GM19239 (cell line): ENCODE data around the gene PATJ.
"Not testable (repeated sequence)": the region's sequence is repeated elsewhere in the genome, so short reads cannot be mapped to it uniquely, and the experiment has no call there.

Source experiments
- DNase-seq: peaks from one replicate; pipeline ENCODE4 v3.0.0; 2011; ENCODE audit warnings: low spot score; ENCODE audit not compliant: insufficient read length
- FAIRE-seq: peaks from 2 replicates; lab custom pipeline; 2011; peaks lifted over from hg19 to GRCh38; lab: Jason Lieb, UNC

Gene PATJ

GRCh38 chr1:61818992-61819391, 76.7 kb downstream of the PATJ start:
- no peak for DNase-seq
- no peak for FAIRE-seq

- no peak for FAIRE-seq
- DNase-seq, result no peak
Observed at GRCh38 chr1:61819421-61819820, 77.1 kb downstream of the PATJ start.

- DNase-seq (no peak), FAIRE-seq (no peak)
Observed at GRCh38 chr1:61825393-61825792, 83.1 kb downstream of the PATJ start.

GRCh38 chr1:61828805-61829204, 86.5 kb downstream of the PATJ start:
- no peak for DNase-seq
- FAIRE-seq, result no peak

DNA sequence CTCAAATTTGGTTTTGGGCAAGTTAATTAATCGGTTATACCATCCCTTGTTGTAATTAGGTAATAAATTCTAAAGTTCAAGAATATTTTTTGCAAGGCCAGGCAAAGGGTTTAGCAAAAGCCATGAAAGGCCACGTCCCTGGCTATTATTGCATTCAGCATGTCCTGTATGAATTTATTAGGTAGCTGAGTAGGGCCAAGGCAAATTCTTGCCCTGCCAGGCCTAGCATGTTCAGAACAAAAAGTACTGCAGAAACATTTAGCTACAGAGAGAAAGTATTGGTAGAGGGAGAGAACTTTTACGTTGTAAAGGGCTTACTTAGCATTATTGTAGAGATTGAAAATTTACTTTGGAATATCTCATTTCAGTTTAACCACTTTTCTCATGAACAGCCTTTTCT, 94.4 kb downstream of the PATJ start:
- no peak for FAIRE-seq
- no peak for DNase-seq

DNA sequence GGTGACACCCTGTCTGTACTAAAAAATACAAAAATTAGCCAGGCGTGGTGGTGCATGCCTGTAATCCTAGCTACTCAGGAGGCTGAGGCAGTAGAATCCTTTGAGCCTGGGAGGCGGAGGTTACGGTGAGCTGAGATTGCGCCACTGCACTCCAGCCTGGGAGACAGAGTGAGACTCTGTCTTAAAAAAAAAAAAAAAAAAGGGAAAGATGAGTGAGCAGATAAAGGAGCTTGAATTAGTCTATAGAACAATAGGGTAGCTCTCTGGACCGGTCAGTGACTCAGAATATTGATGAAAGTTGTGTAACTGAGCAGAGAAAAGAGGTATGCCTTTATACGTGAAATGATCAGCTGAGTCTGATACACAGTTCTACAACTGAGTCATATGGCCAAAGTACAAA, 95.3 kb downstream of the PATJ start:
- DNase-seq, FAIRE-seq: not testable (repeated sequence)

DNA sequence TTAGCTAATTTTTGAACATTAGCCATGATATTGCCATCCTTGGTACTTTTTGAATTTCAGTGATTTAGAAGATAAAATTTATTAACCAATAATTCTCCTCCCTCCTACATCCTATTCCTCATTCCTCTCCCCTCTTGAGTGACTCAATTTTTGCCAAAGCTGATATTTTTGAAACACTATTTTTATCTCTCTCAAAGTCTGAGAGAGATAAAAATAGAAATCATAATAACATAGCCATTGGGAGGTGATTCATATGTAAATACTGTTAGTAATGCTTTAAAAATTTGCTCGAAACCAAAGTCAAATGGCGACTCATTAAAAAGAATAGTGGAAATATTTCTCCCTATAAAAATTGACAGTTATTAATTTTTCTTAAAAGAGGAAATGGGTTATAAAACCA, 97.4 kb downstream of the PATJ start:
- DNase-seq (no peak), FAIRE-seq (no peak)

DNA sequence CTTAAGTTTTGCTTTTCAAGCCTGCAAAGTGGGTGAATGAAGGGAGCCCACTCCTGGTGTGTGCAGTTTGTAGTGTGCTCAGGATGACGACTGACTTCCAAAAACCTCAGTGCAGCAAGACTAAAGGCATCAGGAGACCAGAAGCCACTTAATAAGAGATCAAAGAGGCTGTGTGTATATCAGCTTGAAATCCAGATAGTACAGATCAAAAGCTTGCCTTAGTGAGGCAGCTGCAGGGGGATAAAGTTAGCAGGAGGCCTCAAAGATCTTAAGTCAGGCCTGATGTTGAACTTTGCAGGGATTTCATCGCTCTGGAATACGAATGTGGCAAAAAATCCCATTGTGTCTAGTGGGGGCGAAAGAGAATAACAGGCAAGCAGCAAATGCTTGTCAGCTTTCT, 99.8 kb downstream of the PATJ start:
- FAIRE-seq (no peak), DNase-seq (no peak)

DNA sequence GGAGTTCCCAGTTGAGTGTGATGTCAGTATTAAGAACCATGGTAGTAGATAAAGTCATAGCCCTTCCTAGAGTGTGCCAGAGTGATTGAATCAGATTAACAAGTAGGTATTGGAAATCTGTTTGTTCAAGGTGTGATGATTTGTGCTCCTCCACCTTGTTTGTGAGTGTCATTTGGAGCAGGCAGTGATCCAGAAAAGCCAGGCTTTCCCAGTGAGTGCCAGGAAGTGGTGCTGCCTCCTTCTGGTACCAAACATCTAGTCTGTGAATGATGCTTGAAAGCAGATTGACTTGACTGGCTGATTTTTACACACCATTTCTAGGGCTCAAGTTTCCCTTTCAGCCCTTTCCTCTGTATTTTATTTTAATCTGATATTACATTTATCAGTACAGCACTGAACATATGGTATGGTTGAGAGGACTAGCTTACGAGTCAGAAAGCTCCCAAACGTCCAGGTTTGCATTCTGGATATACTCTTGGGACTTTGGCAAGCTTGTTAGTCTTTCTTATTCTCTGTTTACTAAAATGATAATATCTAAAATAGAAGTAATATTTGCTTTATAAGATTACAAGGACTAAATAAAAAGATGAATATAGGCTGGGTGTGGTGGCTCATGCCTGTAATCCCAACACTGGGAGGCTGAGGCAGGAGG, 100.7 kb downstream of the PATJ start:
- DNase-seq (no peak), FAIRE-seq (no peak)

- no peak for DNase-seq
- no peak for FAIRE-seq
Observed at GRCh38 chr1:61844006-61844405, 101.7 kb downstream of the PATJ start.

GRCh38 chr1:61844664-61845063, 102.4 kb downstream of the PATJ start:
- not testable (repeated sequence) for FAIRE-seq, DNase-seq

DNA sequence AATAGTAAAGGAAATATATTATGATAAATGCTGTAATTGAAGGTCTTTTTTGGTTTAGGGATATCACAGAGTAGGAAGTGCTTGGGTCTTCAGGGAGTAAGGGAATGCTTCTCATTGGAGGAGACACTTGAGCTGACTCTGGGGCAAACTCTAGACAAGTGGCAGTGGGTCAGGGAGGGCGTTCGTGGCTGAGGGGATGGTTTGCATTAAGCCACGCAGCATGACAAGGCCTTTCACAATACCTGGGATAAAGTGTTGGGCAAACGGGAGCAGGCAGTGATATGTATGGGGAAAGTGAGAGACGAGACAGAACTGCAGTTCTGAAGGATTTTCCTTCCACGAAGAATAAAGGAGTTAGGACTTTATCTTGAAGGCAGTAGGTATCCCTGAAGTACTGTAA, 109.0 kb downstream of the PATJ start:
- DNase-seq (no peak), FAIRE-seq (no peak)

DNA sequence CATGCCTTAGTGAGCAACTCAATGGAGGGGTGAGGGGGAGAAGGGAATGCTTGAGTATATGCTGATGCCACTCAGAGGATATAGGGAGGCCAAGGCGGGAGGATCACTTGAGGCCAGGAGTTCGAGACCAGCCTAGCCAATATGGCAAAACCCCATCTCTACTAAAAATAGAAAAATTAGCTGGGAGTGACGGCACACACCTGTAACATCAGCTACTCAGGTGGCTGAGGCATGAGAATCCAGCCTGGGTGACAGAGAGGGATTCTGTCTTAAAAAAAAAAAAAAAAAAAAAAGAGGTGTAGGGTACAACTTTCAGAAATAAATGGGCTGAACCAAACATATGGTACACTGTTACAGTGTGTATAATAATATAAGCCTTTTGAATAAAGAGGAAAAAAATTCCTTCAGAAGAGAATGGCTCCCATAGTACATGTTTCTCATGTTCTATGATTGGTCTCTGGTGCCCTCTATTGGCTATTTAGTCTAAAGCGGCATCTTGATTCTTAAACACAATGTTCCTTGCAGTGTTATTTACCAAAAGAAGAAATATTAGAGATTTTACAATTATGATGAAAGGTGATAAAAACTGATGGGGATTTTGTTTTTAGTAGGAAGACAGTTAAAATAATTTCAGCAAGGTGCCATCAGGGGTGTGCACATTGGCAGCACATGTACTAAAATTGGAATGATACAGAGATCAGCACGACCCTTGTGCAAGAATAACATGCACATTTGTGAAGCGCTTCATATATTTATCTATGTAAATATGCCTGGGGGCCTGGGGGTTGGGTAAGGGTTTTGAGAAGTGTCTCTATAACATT, 109.8 kb downstream of the PATJ start:
- DNase-seq (peak; percentile 2), FAIRE-seq (peak; percentile 86)

DNA sequence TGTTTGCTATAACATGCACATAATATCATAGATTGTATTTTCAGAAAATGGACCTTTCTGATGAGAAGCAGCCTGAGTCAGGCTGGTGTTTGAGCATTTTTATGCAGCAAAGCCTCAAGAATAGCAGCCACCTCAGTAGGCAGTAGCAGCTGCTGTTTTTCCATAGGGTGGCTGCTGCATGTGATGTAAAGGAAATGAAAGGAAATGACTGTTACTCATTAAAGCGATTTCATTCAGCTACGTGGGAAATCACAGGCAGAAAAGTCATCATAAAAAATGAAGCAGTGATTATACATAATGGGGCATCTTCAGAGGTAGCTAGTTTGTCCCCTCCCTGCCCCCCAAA, 110.4 kb downstream of the PATJ start:
- DNase-seq, result no peak
- FAIRE-seq, result no peak

- FAIRE-seq (no peak), DNase-seq (no peak)
Observed at GRCh38 chr1:61853583-61853982, 111.3 kb downstream of the PATJ start.

- DNase-seq (no peak), FAIRE-seq (peak; percentile 11)
Observed at GRCh38 chr1:61864489-61864888, 122.2 kb downstream of the PATJ start.

GRCh38 chr1:61865646-61866220, 123.5 kb downstream of the PATJ start:
- peak; percentile 3 for DNase-seq
- no peak for FAIRE-seq

GRCh38 chr1:61869691-61870109, 127.4 kb downstream of the PATJ start:
- FAIRE-seq (no peak), DNase-seq (no peak)

DNA sequence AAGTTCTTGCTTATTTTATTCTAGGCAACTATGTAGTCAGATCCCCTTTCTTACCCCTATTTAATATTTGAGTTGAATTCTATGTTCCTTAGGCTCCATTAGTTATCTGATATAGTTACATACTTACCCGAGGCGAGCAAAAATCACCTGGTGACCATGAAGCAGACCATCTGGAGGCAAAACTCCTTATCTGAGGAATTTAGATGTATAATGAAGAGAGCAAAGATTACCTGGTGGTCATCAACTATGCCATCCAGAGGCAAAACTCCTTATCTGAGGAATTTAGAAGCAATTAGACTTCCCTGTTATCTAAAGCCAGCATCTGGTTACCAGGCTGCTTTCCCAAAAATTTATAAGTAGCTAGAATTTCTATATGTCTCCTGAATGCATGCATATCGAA, 129.9 kb downstream of the PATJ start:
- DNase-seq (no peak), FAIRE-seq (no peak)

DNA sequence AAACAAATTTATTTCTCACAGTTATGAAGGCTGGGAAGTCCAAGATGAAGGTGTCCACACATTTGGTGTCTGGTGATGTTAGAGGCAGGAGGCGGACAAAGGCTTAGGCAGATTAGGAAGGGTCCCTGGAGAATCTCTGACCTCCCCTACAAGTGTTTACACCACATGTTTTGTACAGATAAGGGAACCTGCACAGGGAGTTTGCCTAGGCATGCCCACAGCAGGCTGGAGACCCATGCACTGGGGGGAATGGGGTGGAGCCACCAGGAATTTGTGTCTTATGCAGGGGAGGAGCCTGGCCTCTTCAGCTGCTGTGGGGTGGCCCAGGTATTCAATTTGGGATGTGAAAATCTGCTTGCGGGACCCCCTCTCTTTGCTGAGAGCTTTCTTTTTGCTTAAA, 131.3 kb downstream of the PATJ start:
- no peak for DNase-seq
- no peak for FAIRE-seq

GRCh38 chr1:61873994-61874393, 131.7 kb downstream of the PATJ start:
- FAIRE-seq (no peak), DNase-seq (no peak)

- FAIRE-seq, result no peak
Observed at GRCh38 chr1:61875198-61875597, 132.9 kb downstream of the PATJ start.

More at GRCh38 chr1:61875198-61875597, 132.9 kb downstream of the PATJ start:
- DNase-seq, result no peak
